Measurements from ENCODE around the gene PPA1.

DNA sequence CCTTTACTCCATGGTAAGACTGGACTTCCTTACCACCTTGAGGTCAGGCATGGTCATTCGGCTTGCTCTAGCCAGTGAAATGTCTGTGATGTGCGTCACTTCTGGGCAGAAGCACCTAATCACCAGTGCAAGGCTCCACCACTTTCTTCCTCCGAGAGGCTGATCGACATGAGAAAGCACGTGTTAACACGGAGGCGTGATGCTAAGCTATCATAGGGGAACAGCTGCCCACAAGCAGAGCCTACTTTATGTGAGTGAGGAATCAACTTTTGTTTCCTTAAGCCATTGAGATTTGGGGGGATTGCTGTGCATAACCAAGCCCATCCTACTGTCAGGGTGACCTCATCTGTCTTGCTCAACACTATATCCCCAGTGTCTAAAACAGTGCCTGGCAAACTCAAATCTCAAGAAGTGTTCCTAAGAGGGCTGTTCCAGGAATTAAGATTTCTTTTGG, 39.8 kb downstream of the PPA1 start:
- TF ChIP-seq POLR2AphosphoS5 (IDR thresholded peaks at IDR 0.05; ENCODE audit: insufficient read depth in 1 of 2, low read depth in 1 of 2) (no peak), POLR2A (IDR thresholded peaks at IDR 0.05) (no peak)
- TF ChIP-seq, protein P1, sequence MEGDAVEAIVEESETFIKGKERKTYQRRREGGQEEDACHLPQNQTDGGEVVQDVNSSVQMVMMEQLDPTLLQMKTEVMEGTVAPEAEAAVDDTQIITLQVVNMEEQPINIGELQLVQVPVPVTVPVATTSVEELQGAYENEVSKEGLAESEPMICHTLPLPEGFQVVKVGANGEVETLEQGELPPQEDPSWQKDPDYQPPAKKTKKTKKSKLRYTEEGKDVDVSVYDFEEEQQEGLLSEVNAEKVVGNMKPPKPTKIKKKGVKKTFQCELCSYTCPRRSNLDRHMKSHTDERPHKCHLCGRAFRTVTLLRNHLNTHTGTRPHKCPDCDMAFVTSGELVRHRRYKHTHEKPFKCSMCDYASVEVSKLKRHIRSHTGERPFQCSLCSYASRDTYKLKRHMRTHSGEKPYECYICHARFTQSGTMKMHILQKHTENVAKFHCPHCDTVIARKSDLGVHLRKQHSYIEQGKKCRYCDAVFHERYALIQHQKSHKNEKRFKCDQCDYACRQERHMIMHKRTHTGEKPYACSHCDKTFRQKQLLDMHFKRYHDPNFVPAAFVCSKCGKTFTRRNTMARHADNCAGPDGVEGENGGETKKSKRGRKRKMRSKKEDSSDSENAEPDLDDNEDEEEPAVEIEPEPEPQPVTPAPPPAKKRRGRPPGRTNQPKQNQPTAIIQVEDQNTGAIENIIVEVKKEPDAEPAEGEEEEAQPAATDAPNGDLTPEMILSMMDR (IDR thresholded peaks at IDR 0.05): no peak
